Fibroblast of lung (primary cell): ENCODE data around the gene ZNF544. TPM values are rescaled to one million over a fixed set of nuclear protein-coding genes. Genes with fewer than 3 reads are reported as not detected.
A peak's percentile ranks its signal among the peaks of the same experiment; 100 is the strongest.

ENCODE experiments used
- DNase-seq, 2 donors: peaks; one replicate each; pipeline versions ENCODE4 v3.0.0 to v3.0.0-alpha.2; 2010; ENCODE audit warnings: low read depth in 2 of 2
- H2AFZ ChIP-seq: 2 replicates; pipeline ENCODE4 v1.5.1; 2012; ENCODE audit warnings: low read length, control low read depth, inconsistent platforms
- H3K27ac ChIP-seq: 2 replicates; pipeline ENCODE4 v1.5.1; 2011; ENCODE audit warnings: low read length, control low read depth; ENCODE audit not compliant: insufficient read depth
- H3K27me3 ChIP-seq: 2 replicates; pipeline ENCODE4 v1.5.1; 2011; ENCODE audit warnings: mild to moderate bottlenecking, low read length; ENCODE audit not compliant: control insufficient read depth, insufficient read depth
- H3K36me3 ChIP-seq: 2 replicates; pipeline ENCODE4 v1.5.1; 2011; ENCODE audit warnings: low read length; ENCODE audit not compliant: control insufficient read depth, insufficient read depth
- H3K4me1 ChIP-seq: 2 replicates; pipeline ENCODE4 v1.5.1; 2011; ENCODE audit warnings: low read length; ENCODE audit not compliant: control insufficient read depth, insufficient read depth; ENCODE audit errors: extremely low read depth
- H3K4me2 ChIP-seq: 2 replicates; pipeline ENCODE4 v1.5.1; 2011; ENCODE audit warnings: low read length, control low read depth; ENCODE audit not compliant: insufficient read depth; ENCODE audit errors: extremely low read depth
- H3K4me3 ChIP-seq, 4 experiments: fragments of 200-600 bp in 1 of 4; sonication (generic) in 1 of 4; replicated peaks in 1 of 4; 2 replicates each; pipeline ENCODE4 v1.5.1; 2011 to 2016; ENCODE audit warnings: low read length in 4 of 4, low read depth in 3 of 4, mild to moderate bottlenecking in 3 of 4, control low read depth in 2 of 4, inconsistent platforms in 1 of 4, mixed read lengths in 1 of 4; ENCODE audit not compliant: insufficient read depth in 1 of 4; ENCODE audit errors: control extremely low read depth in 1 of 4
- H3K79me2 ChIP-seq: 2 replicates; pipeline ENCODE4 v1.5.1; 2012; ENCODE audit warnings: mild to moderate bottlenecking, low read length, inconsistent platforms; ENCODE audit not compliant: control insufficient read depth, insufficient read depth
- H3K9ac ChIP-seq: 2 replicates; pipeline ENCODE4 v1.5.1; 2011; ENCODE audit warnings: mild to moderate bottlenecking, low read length, control low read depth; ENCODE audit not compliant: insufficient read depth
- H3K9me3 ChIP-seq: 2 replicates; pipeline ENCODE4 v1.5.1; 2012; ENCODE audit warnings: low read depth, low read length; ENCODE audit not compliant: control insufficient read depth, insufficient read depth
- H4K20me1 ChIP-seq: 2 replicates; pipeline ENCODE4 v1.5.1; 2011; ENCODE audit warnings: low read length; ENCODE audit not compliant: control insufficient read depth, insufficient read depth; ENCODE audit errors: extremely low read depth
- CTCF ChIP-seq, 2 donors: IDR thresholded peaks in 1 of 2; conservative IDR thresholded peaks in 1 of 2; 1 replicate in 1 of 2; 2 replicates in 1 of 2; pipeline ENCODE4 v1.5.1; 2011 to 2012; ENCODE audit warnings: low read length in 2 of 2, control low read depth in 1 of 2, inconsistent platforms in 1 of 2, low read depth in 1 of 2, mild to moderate bottlenecking in 1 of 2
- EZH2 ChIP-seq: IDR thresholded peaks from 2 replicates; pipeline ENCODE4 v1.5.1; 2012; ENCODE audit warnings: low read length, control low read depth, mild to moderate bottlenecking; ENCODE audit errors: missing control alignments
- polyA plus RNA-seq, 2 donors: library from polyadenylated mRNA; depleted of rRNA in 1 of 2; stranded (reverse) in 1 of 2; unstranded in 1 of 2; fragments of >200 nt; gene quantifications; 2 replicates each; pipeline ENCODE4 v1.2.1, GENCODE V29; 2011 to 2012; ENCODE audit warnings: missing spikeins in 1 of 2
- total RNA-seq: library from RNA; depleted of rRNA; stranded (reverse); fragments of >200 nt; gene quantifications from 2 replicates; pipeline ENCODE4 v1.2.1, GENCODE V29; 2014

Gene ZNF544
- total and polyA plus RNA-seq, 2 donors (not counting 1 experiment from before 2014, with no cell fraction given), result 17.6 to 40.8 TPM

GRCh38 chr19:58203814-58204475 is 24.8 kb upstream of the ZNF544 start:
- peak in 1 of 2 donors; percentile 32 for DNase-seq
- H3K36me3 ChIP-seq, result peaks cover 26% of the 10 kb centered on the region
- H3K79me2 ChIP-seq, result no peaks in the 10 kb centered on the region
- TF ChIP-seq CTCF (conservative IDR thresholded peaks at IDR 0.05 in 1 of 2, IDR thresholded peaks at IDR 0.05 in 1 of 2; ENCODE audit: low read depth in 1 of 2, low read length in 2 of 2) (no peak), EZH2 (no peak)
- H3K27me3 ChIP-seq, result no peaks in the 10 kb centered on the region
- H2AFZ ChIP-seq, result no peak overlapping the region
- H3K4me3 ChIP-seq, result no peak overlapping the region
- no peak overlapping the region for H3K27ac ChIP-seq
- no peak overlapping the region for H3K9ac ChIP-seq
- H3K4me2 ChIP-seq, result no peak overlapping the region
- H3K9me3 ChIP-seq, result peaks cover 9% of the 10 kb centered on the region
- no peaks in the 10 kb centered on the region for H3K4me1 ChIP-seq
- no peaks in the 10 kb centered on the region for H4K20me1 ChIP-seq

GRCh38 chr19:58204566-58204965 is 24.1 kb upstream of the ZNF544 start:
- H3K9me3 ChIP-seq, result peaks cover 9% of the 10 kb centered on the region
- no peak overlapping the region for H3K27ac ChIP-seq
- DNase-seq, result no peak
- H4K20me1 ChIP-seq, result no peaks in the 10 kb centered on the region
- H3K79me2 ChIP-seq, result no peaks in the 10 kb centered on the region
- H3K4me1 ChIP-seq, result no peaks in the 10 kb centered on the region
- H3K9ac ChIP-seq, result no peak overlapping the region
- H3K27me3 ChIP-seq, result no peaks in the 10 kb centered on the region
- H2AFZ ChIP-seq, result no peak overlapping the region
- TF ChIP-seq EZH2 (no peak), CTCF (conservative IDR thresholded peaks at IDR 0.05 in 1 of 2, IDR thresholded peaks at IDR 0.05 in 1 of 2; ENCODE audit: low read depth in 1 of 2, low read length in 2 of 2) (no peak)
- no peak overlapping the region for H3K4me3 ChIP-seq
- peaks cover 31% of the 10 kb centered on the region for H3K36me3 ChIP-seq
- H3K4me2 ChIP-seq, result no peak overlapping the region

- no peak overlapping the region for H2AFZ ChIP-seq
- no peak overlapping the region for H3K4me3 ChIP-seq
- H3K27me3 ChIP-seq, result no peaks in the 10 kb centered on the region
- no peak overlapping the region for H3K4me2 ChIP-seq
- H3K36me3 ChIP-seq, result peaks cover 32% of the 10 kb centered on the region
- no peaks in the 10 kb centered on the region for H4K20me1 ChIP-seq
- DNase-seq, result no peak
- TF ChIP-seq EZH2 (no peak), CTCF (conservative IDR thresholded peaks at IDR 0.05 in 1 of 2, IDR thresholded peaks at IDR 0.05 in 1 of 2; ENCODE audit: low read depth in 1 of 2, low read length in 2 of 2) (no peak)
- H3K27ac ChIP-seq, result no peak overlapping the region
- no peaks in the 10 kb centered on the region for H3K79me2 ChIP-seq
- peaks cover 8% of the 10 kb centered on the region for H3K9me3 ChIP-seq
- H3K9ac ChIP-seq, result no peak overlapping the region
- no peaks in the 10 kb centered on the region for H3K4me1 ChIP-seq
Measured at GRCh38 chr19:58209577-58209976, 19.1 kb upstream of the ZNF544 start.
